ENCODE results near the gene TUBB3.

- no peak for TF ChIP-seq CTCF (IDR thresholded peaks at IDR 0.05 in 8 of 11, conservative IDR thresholded peaks at IDR 0.05 in 3 of 11)
- no peak for TF ChIP-seq POLR2A (IDR thresholded peaks at IDR 0.05)
- no peak for TF ChIP-seq POLR2AphosphoS5 (IDR thresholded peaks at IDR 0.05)
Measured at GRCh38 chr16:89923640-89924296, 626 bp downstream of the TUBB3 start.
